ENCODE measurements around the gene OSER1.

OSER1 gene

DNA sequence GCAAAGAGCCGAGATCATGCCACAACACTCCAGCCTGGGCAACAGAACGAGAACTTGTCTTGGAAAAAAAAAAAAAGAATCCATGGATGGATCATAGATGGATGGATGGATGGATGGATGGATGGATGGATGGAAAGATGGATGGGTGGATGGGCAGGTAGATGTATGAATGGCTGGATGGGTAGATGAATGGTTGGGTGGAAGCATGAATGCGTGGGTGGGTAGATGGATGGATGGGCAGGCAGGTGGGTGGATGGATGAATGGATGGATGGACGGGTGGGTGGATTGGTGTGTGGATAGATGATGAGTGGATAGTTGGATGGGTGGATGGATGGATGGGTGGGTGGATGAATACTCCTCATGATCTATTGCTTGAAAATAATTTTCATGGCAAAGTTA lies 25.0 kb downstream of the OSER1 start:
- no peaks in the 10 kb centered on the region for H3F3A ChIP-seq (ENCODE audit: low read depth)
- no peaks in the 10 kb centered on the region for H3K9me2 ChIP-seq (replicated peaks; ENCODE audit: low read depth, low read length)
- no peaks in the 10 kb centered on the region for H4K20me1 ChIP-seq (ENCODE audit: insufficient read depth, low read length, poor library complexity, severe bottlenecking)
- no peak for TF ChIP-seq EZH2phosphoT487 (IDR thresholded peaks at IDR 0.05; ENCODE audit: borderline replicate concordance)
- TF ChIP-seq, protein P1, sequence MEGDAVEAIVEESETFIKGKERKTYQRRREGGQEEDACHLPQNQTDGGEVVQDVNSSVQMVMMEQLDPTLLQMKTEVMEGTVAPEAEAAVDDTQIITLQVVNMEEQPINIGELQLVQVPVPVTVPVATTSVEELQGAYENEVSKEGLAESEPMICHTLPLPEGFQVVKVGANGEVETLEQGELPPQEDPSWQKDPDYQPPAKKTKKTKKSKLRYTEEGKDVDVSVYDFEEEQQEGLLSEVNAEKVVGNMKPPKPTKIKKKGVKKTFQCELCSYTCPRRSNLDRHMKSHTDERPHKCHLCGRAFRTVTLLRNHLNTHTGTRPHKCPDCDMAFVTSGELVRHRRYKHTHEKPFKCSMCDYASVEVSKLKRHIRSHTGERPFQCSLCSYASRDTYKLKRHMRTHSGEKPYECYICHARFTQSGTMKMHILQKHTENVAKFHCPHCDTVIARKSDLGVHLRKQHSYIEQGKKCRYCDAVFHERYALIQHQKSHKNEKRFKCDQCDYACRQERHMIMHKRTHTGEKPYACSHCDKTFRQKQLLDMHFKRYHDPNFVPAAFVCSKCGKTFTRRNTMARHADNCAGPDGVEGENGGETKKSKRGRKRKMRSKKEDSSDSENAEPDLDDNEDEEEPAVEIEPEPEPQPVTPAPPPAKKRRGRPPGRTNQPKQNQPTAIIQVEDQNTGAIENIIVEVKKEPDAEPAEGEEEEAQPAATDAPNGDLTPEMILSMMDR (conservative IDR thresholded peaks at IDR 0.05; ENCODE audit: low read length): no peak
- no peak overlapping the region for H2AFZ ChIP-seq (ENCODE audit: low read length)
- H3K27me3 ChIP-seq (ENCODE audit: insufficient read depth, low read length, poor library complexity, severe bottlenecking): no peaks in the 10 kb centered on the region
- H3K9ac ChIP-seq (ENCODE audit: low read depth, low read length, poor library complexity, severe bottlenecking): no peak overlapping the region
- H3K36me3 ChIP-seq (ENCODE audit: insufficient read depth, low read length): no peaks in the 10 kb centered on the region
- no peaks in the 10 kb centered on the region for H3K4me1 ChIP-seq (ENCODE audit: insufficient read depth, low read length, poor library complexity, severe bottlenecking)
- no peak overlapping the region for H3K4me3 ChIP-seq (ENCODE audit: low read length, poor library complexity, severe bottlenecking)
- H3K4me2 ChIP-seq (ENCODE audit: low read depth, low read length, poor library complexity, severe bottlenecking): no peak overlapping the region
- no peaks in the 10 kb centered on the region for H3K79me2 ChIP-seq (ENCODE audit: insufficient read depth, low read length)
- no peaks in the 10 kb centered on the region for H3K9me3 ChIP-seq (ENCODE audit: insufficient read depth, low read depth, low read length)

GRCh38 chr20:44183282-44183681 lies 27.3 kb downstream of the OSER1 start:
- no peaks in the 10 kb centered on the region for H3K36me3 ChIP-seq (ENCODE audit: insufficient read depth, low read length)
- no peak overlapping the region for H3K4me3 ChIP-seq (ENCODE audit: low read length, poor library complexity, severe bottlenecking)
- no peaks in the 10 kb centered on the region for H3K9me2 ChIP-seq (replicated peaks; ENCODE audit: low read depth, low read length)
- no peak overlapping the region for H3K4me2 ChIP-seq (ENCODE audit: low read depth, low read length, poor library complexity, severe bottlenecking)
- H3K9me3 ChIP-seq (ENCODE audit: insufficient read depth, low read depth, low read length): no peaks in the 10 kb centered on the region
- no peaks in the 10 kb centered on the region for H4K20me1 ChIP-seq (ENCODE audit: insufficient read depth, low read length, poor library complexity, severe bottlenecking)
- H3K9ac ChIP-seq (ENCODE audit: low read depth, low read length, poor library complexity, severe bottlenecking): no peak overlapping the region
- no peaks in the 10 kb centered on the region for H3F3A ChIP-seq (ENCODE audit: low read depth)
- no peak overlapping the region for H2AFZ ChIP-seq (ENCODE audit: low read length)
- H3K27me3 ChIP-seq (ENCODE audit: insufficient read depth, low read length, poor library complexity, severe bottlenecking): no peaks in the 10 kb centered on the region
- TF ChIP-seq EZH2phosphoT487 (IDR thresholded peaks at IDR 0.05; ENCODE audit: borderline replicate concordance): no peak
- TF ChIP-seq, protein P1 (conservative IDR thresholded peaks at IDR 0.05; ENCODE audit: low read length): no peak
- H3K79me2 ChIP-seq (ENCODE audit: insufficient read depth, low read length): no peaks in the 10 kb centered on the region
- H3K4me1 ChIP-seq (ENCODE audit: insufficient read depth, low read length, poor library complexity, severe bottlenecking): no peaks in the 10 kb centered on the region

GRCh38 chr20:44182863-44183262 lies 27.7 kb downstream of the OSER1 start:
- no peak overlapping the region for H3K4me3 ChIP-seq (ENCODE audit: low read length, poor library complexity, severe bottlenecking)
- TF ChIP-seq EZH2phosphoT487 (IDR thresholded peaks at IDR 0.05; ENCODE audit: borderline replicate concordance): no peak
- TF ChIP-seq, protein P1 (conservative IDR thresholded peaks at IDR 0.05; ENCODE audit: low read length): no peak

More at GRCh38 chr20:44182863-44183262, 27.7 kb downstream of the OSER1 start:
- H3K9me3 ChIP-seq (ENCODE audit: insufficient read depth, low read depth, low read length): no peaks in the 10 kb centered on the region
- no peak overlapping the region for H3K9ac ChIP-seq (ENCODE audit: low read depth, low read length, poor library complexity, severe bottlenecking)
- no peaks in the 10 kb centered on the region for H3K4me1 ChIP-seq (ENCODE audit: insufficient read depth, low read length, poor library complexity, severe bottlenecking)
- H3K36me3 ChIP-seq (ENCODE audit: insufficient read depth, low read length): no peaks in the 10 kb centered on the region
- H3K79me2 ChIP-seq (ENCODE audit: insufficient read depth, low read length): no peaks in the 10 kb centered on the region
- no peaks in the 10 kb centered on the region for H3F3A ChIP-seq (ENCODE audit: low read depth)
- H3K9me2 ChIP-seq (replicated peaks; ENCODE audit: low read depth, low read length): no peaks in the 10 kb centered on the region
- H4K20me1 ChIP-seq (ENCODE audit: insufficient read depth, low read length, poor library complexity, severe bottlenecking): no peaks in the 10 kb centered on the region
- no peak overlapping the region for H3K4me2 ChIP-seq (ENCODE audit: low read depth, low read length, poor library complexity, severe bottlenecking)
- no peak overlapping the region for H2AFZ ChIP-seq (ENCODE audit: low read length)
- no peaks in the 10 kb centered on the region for H3K27me3 ChIP-seq (ENCODE audit: insufficient read depth, low read length, poor library complexity, severe bottlenecking)

Measured in Loucy (cell line).